HepG2 (cell line): Measurements from ENCODE around the gene MYADML2. TPM values are rescaled to one million over a fixed set of nuclear protein-coding genes. Genes with fewer than 3 reads are reported as not detected.

Experiments used
- AGO1 ChIP-seq: fragments of 200-400 bp; formaldehyde crosslinking; IDR thresholded peaks from 2 replicates; pipeline ENCODE4 v1.6.1; 2017; ENCODE audit warnings: mild to moderate bottlenecking, low read depth, low read length, moderate library complexity; ENCODE audit not compliant: poor library complexity, severe bottlenecking
- CAMTA2 ChIP-seq: sonication (generic); formaldehyde crosslinking; IDR thresholded peaks from 2 replicates; pipeline ENCODE4 v1.4.0; 2020; ENCODE audit warnings: mild to moderate bottlenecking, missing genetic modification reagents, borderline replicate concordance
- HHEX ChIP-seq: IDR thresholded peaks from 2 replicates; pipeline ENCODE4 v1.6.1; 2016; ENCODE audit warnings: control low read depth
- KMT2B ChIP-seq: IDR thresholded peaks from 2 replicates; pipeline ENCODE4 v1.6.1; 2016; ENCODE audit warnings: missing genetic modification reagents, missing compliant biosample characterization
- MIER2 ChIP-seq: IDR thresholded peaks from 2 replicates; pipeline ENCODE4 v1.6.1; 2016; ENCODE audit warnings: missing biosample characterization, missing genetic modification reagents
- RARG ChIP-seq: sonication (generic); formaldehyde crosslinking; IDR thresholded peaks from 2 replicates; pipeline ENCODE4 v1.4.0; 2020; ENCODE audit warnings: low read depth, mild to moderate bottlenecking, missing genetic modification reagents
- REPIN1 ChIP-seq: sonication (generic); formaldehyde crosslinking; IDR thresholded peaks from 2 replicates; pipeline ENCODE4 v1.8.0; 2022; ENCODE audit warnings: missing genetic modification reagents, low read depth, mild to moderate bottlenecking, borderline replicate concordance
- RFX1 ChIP-seq: fragments of 450-650 bp; IDR thresholded peaks from 2 replicates; pipeline ENCODE4 v1.6.1; 2017
- RFXANK ChIP-seq: IDR thresholded peaks from 2 replicates; pipeline ENCODE4 v1.6.1; 2016
- TCF7 ChIP-seq: sonication (generic); IDR thresholded peaks from 2 replicates; pipeline ENCODE4 v1.6.1; 2016; ENCODE audit warnings: antibody characterized with exemption, low read depth
- ZBTB7B ChIP-seq: sonication (generic); formaldehyde crosslinking; IDR thresholded peaks from 2 replicates; pipeline ENCODE4 v1.4.0; 2020; ENCODE audit warnings: missing genetic modification reagents
- ZIK1 ChIP-seq: sonication (generic); formaldehyde crosslinking; IDR thresholded peaks from 2 replicates; pipeline ENCODE4 v1.5.0; 2020; ENCODE audit warnings: mild to moderate bottlenecking, low read depth, missing genetic modification reagents, borderline replicate concordance
- ZNF598 ChIP-seq: sonication (generic); formaldehyde crosslinking; IDR thresholded peaks from 2 replicates; pipeline ENCODE4 v1.5.1; 2020; ENCODE audit warnings: mild to moderate bottlenecking, missing genetic modification reagents, borderline replicate concordance
- polyA plus RNA-seq, 8 experiments: library from polyadenylated mRNA; depleted of rRNA in 3 of 8; stranded (reverse) in 7 of 8; unstranded in 1 of 8; fragments of >200 nt; fragmentation: Illumina TruSeq in 4 of 8; extraction: Trizol in 4 of 8; gene quantifications; 2 replicates each; pipeline versions ENCODE4 v1.2.1 to v1.2.3, GENCODE V29; 2011 to 2016; ENCODE audit warnings: low read depth in 4 of 8, missing spikeins in 1 of 8, mixed read lengths in 1 of 8; ENCODE audit not compliant: insufficient read depth in 1 of 8
- total RNA-seq, 5 experiments: library from RNA; depleted of rRNA; stranded (reverse); fragments of >200 nt; fragmentation: Illumina TruSeq; extraction: Trizol; gene quantifications; 2 replicates each; pipeline ENCODE4 v1.2.3, GENCODE V29; 2016; ENCODE audit warnings: low read depth in 1 of 5
- TF ChIP-seq, protein P1 (sequence below): sonication (generic); formaldehyde crosslinking; IDR thresholded peaks from 2 replicates; pipeline ENCODE4 v1.4.0; 2020; ENCODE audit warnings: missing genetic modification reagents
- TF ChIP-seq, protein P2 (sequence below): IDR thresholded peaks from 2 replicates; pipeline ENCODE4 v1.6.1; 2016; ENCODE audit warnings: control low read depth
- TF ChIP-seq, protein P3 (sequence below): sonication (generic); formaldehyde crosslinking; IDR thresholded peaks from 2 replicates; pipeline ENCODE4 v1.9.0; 2021; ENCODE audit warnings: mild to moderate bottlenecking, missing genetic modification reagents

The MYADML2 gene
- total and polyA plus RNA-seq, 2 of the 13 experiments (the other 11 are each of a cell fraction or from before 2014, with no cell fraction given) = not detected

DNA sequence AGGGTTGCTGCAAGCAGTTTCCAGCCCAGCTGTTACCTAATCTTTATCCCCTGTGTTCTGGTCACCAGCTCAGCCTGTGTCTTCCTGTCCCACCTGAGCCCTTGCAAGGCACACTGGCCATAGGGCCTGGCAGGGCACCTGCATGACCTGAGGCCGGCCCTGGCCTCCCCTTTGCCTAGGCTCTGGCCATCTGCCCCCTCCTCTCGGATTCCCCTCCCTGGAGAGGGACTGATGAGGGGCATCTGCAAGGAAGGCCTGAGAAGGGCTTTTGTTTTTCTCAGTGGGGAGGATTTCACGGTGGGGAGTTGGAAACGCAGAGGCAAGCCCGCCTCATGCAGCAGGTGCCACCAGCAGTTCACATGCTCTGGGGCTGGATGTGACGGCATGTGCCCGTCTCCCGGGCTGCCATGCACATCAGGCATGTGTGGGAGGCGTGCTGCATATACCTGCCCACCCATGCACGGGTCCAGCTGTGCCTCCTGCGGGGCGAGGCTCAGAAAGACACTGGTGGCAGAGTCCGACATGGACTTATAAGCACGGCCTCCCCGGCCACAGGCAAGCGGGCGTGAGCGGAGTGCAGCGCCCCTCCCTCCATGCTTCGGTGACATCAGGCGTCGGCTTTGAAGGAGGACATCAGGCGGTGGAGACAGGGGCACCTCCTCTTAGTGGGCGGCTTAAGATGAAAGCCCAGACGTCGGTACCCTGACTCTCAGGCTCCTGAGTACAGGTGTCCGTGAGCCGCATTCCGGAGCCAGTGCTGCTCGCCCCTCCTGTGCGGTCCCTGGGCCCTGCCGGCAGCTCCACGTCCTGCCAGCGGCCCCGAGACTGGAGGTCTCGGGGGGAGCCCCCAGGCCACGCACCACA lies 46.9 kb upstream of the MYADML2 start (continued):
- TF ChIP-seq, protein P1, sequence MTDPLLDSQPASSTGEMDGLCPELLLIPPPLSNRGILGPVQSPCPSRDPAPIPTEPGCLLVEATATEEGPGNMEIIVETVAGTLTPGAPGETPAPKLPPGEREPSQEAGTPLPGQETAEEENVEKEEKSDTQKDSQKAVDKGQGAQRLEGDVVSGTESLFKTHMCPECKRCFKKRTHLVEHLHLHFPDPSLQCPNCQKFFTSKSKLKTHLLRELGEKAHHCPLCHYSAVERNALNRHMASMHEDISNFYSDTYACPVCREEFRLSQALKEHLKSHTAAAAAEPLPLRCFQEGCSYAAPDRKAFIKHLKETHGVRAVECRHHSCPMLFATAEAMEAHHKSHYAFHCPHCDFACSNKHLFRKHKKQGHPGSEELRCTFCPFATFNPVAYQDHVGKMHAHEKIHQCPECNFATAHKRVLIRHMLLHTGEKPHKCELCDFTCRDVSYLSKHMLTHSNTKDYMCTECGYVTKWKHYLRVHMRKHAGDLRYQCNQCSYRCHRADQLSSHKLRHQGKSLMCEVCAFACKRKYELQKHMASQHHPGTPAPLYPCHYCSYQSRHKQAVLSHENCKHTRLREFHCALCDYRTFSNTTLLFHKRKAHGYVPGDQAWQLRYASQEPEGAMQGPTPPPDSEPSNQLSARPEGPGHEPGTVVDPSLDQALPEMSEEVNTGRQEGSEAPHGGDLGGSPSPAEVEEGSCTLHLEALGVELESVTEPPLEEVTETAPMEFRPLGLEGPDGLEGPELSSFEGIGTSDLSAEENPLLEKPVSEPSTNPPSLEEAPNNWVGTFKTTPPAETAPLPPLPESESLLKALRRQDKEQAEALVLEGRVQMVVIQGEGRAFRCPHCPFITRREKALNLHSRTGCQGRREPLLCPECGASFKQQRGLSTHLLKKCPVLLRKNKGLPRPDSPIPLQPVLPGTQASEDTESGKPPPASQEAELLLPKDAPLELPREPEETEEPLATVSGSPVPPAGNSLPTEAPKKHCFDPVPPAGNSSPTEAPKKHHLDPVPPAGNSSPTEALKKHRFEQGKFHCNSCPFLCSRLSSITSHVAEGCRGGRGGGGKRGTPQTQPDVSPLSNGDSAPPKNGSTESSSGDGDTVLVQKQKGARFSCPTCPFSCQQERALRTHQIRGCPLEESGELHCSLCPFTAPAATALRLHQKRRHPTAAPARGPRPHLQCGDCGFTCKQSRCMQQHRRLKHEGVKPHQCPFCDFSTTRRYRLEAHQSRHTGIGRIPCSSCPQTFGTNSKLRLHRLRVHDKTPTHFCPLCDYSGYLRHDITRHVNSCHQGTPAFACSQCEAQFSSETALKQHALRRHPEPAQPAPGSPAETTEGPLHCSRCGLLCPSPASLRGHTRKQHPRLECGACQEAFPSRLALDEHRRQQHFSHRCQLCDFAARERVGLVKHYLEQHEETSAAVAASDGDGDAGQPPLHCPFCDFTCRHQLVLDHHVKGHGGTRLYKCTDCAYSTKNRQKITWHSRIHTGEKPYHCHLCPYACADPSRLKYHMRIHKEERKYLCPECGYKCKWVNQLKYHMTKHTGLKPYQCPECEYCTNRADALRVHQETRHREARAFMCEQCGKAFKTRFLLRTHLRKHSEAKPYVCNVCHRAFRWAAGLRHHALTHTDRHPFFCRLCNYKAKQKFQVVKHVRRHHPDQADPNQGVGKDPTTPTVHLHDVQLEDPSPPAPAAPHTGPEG (CRISPR knock-in tag) = no peak
- TF ChIP-seq, protein P2, sequence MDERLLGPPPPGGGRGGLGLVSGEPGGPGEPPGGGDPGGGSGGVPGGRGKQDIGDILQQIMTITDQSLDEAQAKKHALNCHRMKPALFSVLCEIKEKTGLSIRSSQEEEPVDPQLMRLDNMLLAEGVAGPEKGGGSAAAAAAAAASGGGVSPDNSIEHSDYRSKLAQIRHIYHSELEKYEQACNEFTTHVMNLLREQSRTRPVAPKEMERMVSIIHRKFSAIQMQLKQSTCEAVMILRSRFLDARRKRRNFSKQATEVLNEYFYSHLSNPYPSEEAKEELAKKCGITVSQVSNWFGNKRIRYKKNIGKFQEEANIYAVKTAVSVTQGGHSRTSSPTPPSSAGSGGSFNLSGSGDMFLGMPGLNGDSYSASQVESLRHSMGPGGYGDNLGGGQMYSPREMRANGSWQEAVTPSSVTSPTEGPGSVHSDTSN = no peak
- TF ChIP-seq MIER2 (CRISPR knock-in tag) = no peak
- peak; percentile 77 for TF ChIP-seq TCF7
- TF ChIP-seq, protein P3, sequence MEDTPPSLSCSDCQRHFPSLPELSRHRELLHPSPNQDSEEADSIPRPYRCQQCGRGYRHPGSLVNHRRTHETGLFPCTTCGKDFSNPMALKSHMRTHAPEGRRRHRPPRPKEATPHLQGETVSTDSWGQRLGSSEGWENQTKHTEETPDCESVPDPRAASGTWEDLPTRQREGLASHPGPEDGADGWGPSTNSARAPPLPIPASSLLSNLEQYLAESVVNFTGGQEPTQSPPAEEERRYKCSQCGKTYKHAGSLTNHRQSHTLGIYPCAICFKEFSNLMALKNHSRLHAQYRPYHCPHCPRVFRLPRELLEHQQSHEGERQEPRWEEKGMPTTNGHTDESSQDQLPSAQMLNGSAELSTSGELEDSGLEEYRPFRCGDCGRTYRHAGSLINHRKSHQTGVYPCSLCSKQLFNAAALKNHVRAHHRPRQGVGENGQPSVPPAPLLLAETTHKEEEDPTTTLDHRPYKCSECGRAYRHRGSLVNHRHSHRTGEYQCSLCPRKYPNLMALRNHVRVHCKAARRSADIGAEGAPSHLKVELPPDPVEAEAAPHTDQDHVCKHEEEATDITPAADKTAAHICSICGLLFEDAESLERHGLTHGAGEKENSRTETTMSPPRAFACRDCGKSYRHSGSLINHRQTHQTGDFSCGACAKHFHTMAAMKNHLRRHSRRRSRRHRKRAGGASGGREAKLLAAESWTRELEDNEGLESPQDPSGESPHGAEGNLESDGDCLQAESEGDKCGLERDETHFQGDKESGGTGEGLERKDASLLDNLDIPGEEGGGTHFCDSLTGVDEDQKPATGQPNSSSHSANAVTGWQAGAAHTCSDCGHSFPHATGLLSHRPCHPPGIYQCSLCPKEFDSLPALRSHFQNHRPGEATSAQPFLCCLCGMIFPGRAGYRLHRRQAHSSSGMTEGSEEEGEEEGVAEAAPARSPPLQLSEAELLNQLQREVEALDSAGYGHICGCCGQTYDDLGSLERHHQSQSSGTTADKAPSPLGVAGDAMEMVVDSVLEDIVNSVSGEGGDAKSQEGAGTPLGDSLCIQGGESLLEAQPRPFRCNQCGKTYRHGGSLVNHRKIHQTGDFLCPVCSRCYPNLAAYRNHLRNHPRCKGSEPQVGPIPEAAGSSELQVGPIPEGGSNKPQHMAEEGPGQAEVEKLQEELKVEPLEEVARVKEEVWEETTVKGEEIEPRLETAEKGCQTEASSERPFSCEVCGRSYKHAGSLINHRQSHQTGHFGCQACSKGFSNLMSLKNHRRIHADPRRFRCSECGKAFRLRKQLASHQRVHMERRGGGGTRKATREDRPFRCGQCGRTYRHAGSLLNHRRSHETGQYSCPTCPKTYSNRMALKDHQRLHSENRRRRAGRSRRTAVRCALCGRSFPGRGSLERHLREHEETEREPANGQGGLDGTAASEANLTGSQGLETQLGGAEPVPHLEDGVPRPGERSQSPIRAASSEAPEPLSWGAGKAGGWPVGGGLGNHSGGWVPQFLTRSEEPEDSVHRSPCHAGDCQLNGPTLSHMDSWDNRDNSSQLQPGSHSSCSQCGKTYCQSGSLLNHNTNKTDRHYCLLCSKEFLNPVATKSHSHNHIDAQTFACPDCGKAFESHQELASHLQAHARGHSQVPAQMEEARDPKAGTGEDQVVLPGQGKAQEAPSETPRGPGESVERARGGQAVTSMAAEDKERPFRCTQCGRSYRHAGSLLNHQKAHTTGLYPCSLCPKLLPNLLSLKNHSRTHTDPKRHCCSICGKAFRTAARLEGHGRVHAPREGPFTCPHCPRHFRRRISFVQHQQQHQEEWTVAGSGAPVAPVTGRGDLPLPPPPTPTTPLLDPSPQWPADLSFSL (CRISPR knock-in tag) = no peak; the same call in 1 of the 2 replicates
- TF ChIP-seq ZBTB7B (CRISPR knock-in tag) = no peak; the same call in 1 of the 2 replicates
- TF ChIP-seq AGO1 = peak; percentile 93
- TF ChIP-seq ZNF598 (CRISPR knock-in tag) = peak; percentile 10; the same call in 1 of the 2 replicates
- TF ChIP-seq ZIK1 = peak; percentile 78; the same call in 1 of the 2 replicates
- TF ChIP-seq KMT2B (CRISPR knock-in tag) = no peak
- no peak for TF ChIP-seq RARG
- no peak for TF ChIP-seq RFX1
- peak; percentile 70 for TF ChIP-seq REPIN1 (CRISPR knock-in tag)
- TF ChIP-seq HHEX (CRISPR knock-in tag) = no peak; the same call in 1 of the 2 replicates
- TF ChIP-seq RFXANK (CRISPR knock-in tag) = 0 out of 2 replicates have a peak, but pooled peaks have one; percentile 14
- TF ChIP-seq CAMTA2 (CRISPR knock-in tag) = no peak; the same call in 1 of the 2 replicates
